Keratinocyte (primary cell): ENCODE measurements around the gene GSPT1. TPM values are rescaled to one million over a fixed set of nuclear protein-coding genes. Genes with fewer than 3 reads are reported as not detected.

Experiments used
- DNase-seq: peaks from one replicate; pipeline ENCODE4 v3.0.0-alpha.2; 2011; ENCODE audit warnings: low read depth, missing footprints, low spot score
- FAIRE-seq: peaks from 2 replicates; lab custom pipeline; 2011; peaks lifted over from hg19 to GRCh38; lab: Jason Lieb, UNC
- H2AFZ ChIP-seq: 2 replicates; pipeline ENCODE4 v1.6.0; 2012; ENCODE audit warnings: low read length, control low read depth, inconsistent platforms; ENCODE audit not compliant: control insufficient read depth
- H3K27ac ChIP-seq: 2 replicates; pipeline ENCODE4 v1.5.1; 2011; ENCODE audit warnings: low read length; ENCODE audit not compliant: control insufficient read depth, insufficient read depth
- H3K27me3 ChIP-seq: 3 replicates; pipeline ENCODE4 v1.6.0; 2011; ENCODE audit warnings: low read length; ENCODE audit not compliant: control insufficient read depth, insufficient read depth; ENCODE audit errors: extremely low read depth
- H3K36me3 ChIP-seq, 2 experiments: 2 replicates in 1 of 2; 3 replicates in 1 of 2; pipeline ENCODE4 v1.5.1; 2011; ENCODE audit warnings: low read length in 2 of 2, mild to moderate bottlenecking in 1 of 2; ENCODE audit not compliant: control insufficient read depth in 2 of 2, insufficient read depth in 2 of 2; ENCODE audit errors: extremely low read depth in 1 of 2
- H3K4me1 ChIP-seq: 3 replicates; pipeline ENCODE4 v1.5.1; 2011; ENCODE audit warnings: low read length; ENCODE audit not compliant: control insufficient read depth, insufficient read depth; ENCODE audit errors: extremely low read depth
- H3K4me2 ChIP-seq: 3 replicates; pipeline ENCODE4 v1.6.0; 2011; ENCODE audit warnings: low read depth, low read length; ENCODE audit not compliant: control insufficient read depth, insufficient read depth; ENCODE audit errors: extremely low read depth
- H3K4me3 ChIP-seq, 3 experiments: fragments of 200-600 bp in 1 of 3; sonication (generic) in 1 of 3; 2 replicates in 2 of 3; 3 replicates in 1 of 3; pipeline ENCODE4 v1.5.1; 2011 to 2016; ENCODE audit warnings: low read length in 3 of 3, mild to moderate bottlenecking in 3 of 3, control low read depth in 2 of 3, inconsistent platforms in 1 of 3, low read depth in 1 of 3, mixed read lengths in 1 of 3, mixed run types in 1 of 3, moderate library complexity in 1 of 3; ENCODE audit not compliant: control insufficient read depth in 2 of 3, insufficient read depth in 2 of 3; ENCODE audit errors: extremely low read depth in 1 of 3
- H3K79me2 ChIP-seq: 2 replicates; pipeline ENCODE4 v1.6.0; 2012; ENCODE audit warnings: low read length; ENCODE audit not compliant: control insufficient read depth, insufficient read depth
- H3K9ac ChIP-seq: 3 replicates; pipeline ENCODE4 v1.6.0; 2011; ENCODE audit warnings: low read length; ENCODE audit not compliant: control insufficient read depth, insufficient read depth; ENCODE audit errors: extremely low read depth
- H3K9me1 ChIP-seq: 3 replicates; pipeline ENCODE4 v1.6.0; 2011; ENCODE audit warnings: low read length; ENCODE audit not compliant: control insufficient read depth, insufficient read depth; ENCODE audit errors: extremely low read depth
- H3K9me3 ChIP-seq: 2 replicates; pipeline ENCODE4 v1.5.1; 2012; ENCODE audit warnings: low read depth, low read length; ENCODE audit not compliant: control insufficient read depth
- H4K20me1 ChIP-seq: 3 replicates; pipeline ENCODE4 v1.6.0; 2011; ENCODE audit warnings: low read length; ENCODE audit not compliant: control insufficient read depth, insufficient read depth; ENCODE audit errors: extremely low read depth
- EZH2 ChIP-seq: IDR thresholded peaks from one replicate; pipeline ENCODE4 v1.6.1; 2012; ENCODE audit warnings: inconsistent platforms, mild to moderate bottlenecking, low read length, moderate library complexity
- dilution Hi-C: fragments of 300-500 bp; cut with MboI; formaldehyde crosslinking; loops from one replicate; pipeline ENCODE4 v1.7.0; 2020; ENCODE audit warnings: low sequenced_read_pairs; ENCODE audit not compliant: extremely low pct_ligation_motif_present
- polyA minus RNA-seq, 3 experiments: library from RNA; depleted of rRNA, polyadenylated mRNA; stranded (reverse); fragments of >200 nt; gene quantifications; 1 replicate in 1 of 3; 2 replicates in 1 of 3; 3 replicates in 1 of 3; pipeline ENCODE4 v1.2.3, GENCODE V29; 2011
- polyA plus RNA-seq, 5 experiments: library from polyadenylated mRNA; depleted of rRNA in 3 of 5; stranded (reverse) in 3 of 5; stranded (forward) in 1 of 5; unstranded in 1 of 5; fragments of >200 nt; gene quantifications; 1 replicate in 1 of 5; 2 replicates in 3 of 5; 3 replicates in 1 of 5; pipeline versions ENCODE4 v1.2.1 to v1.2.3, GENCODE V29; 2011 to 2012; ENCODE audit warnings: missing spikeins in 2 of 5, low read depth in 1 of 5, low replicate concordance in 1 of 5
- TF ChIP-seq, protein P1 (sequence below), 3 experiments: IDR thresholded peaks in 1 of 3; conservative IDR thresholded peaks in 1 of 3; optimal IDR thresholded peaks in 1 of 3; 2 replicates in 2 of 3; 3 replicates in 1 of 3; pipeline versions ENCODE3 to v1.5.1; 2011; ENCODE audit warnings: low read length in 3 of 3, mild to moderate bottlenecking in 3 of 3, moderate library complexity in 2 of 3, control low read depth in 1 of 3, inconsistent platforms in 1 of 3; ENCODE audit not compliant: insufficient read depth in 2 of 3; ENCODE audit errors: extremely low read depth in 1 of 3

Gene GSPT1
- polyA plus RNA-seq (94.4 to 163 TPM (median 118 TPM) in 3 replicates), polyA minus RNA-seq (28.5 to 139 TPM (median 74.4 TPM) in 3 replicates)
- polyA plus RNA-seq (2011; ENCODE audit: low read depth) = 188 TPM
- 120 and 233 TPM in 2 replicates for polyA plus RNA-seq (2011; cell fraction: cytosol; rRNA removed)
- polyA plus RNA-seq (2011; cell fraction: nucleus; rRNA removed) = 111 and 139 TPM in 2 replicates
- polyA plus RNA-seq (2012; ENCODE audit: low replicate concordance) = 110 and 128 TPM in 2 replicates
- polyA minus RNA-seq (2011; cell fraction: cytosol; rRNA and poly(A)+ RNA removed) = 93.8 TPM
- polyA minus RNA-seq (2011; cell fraction: nucleus; rRNA and poly(A)+ RNA removed) = 56.8 and 94.7 TPM in 2 replicates

DNA sequence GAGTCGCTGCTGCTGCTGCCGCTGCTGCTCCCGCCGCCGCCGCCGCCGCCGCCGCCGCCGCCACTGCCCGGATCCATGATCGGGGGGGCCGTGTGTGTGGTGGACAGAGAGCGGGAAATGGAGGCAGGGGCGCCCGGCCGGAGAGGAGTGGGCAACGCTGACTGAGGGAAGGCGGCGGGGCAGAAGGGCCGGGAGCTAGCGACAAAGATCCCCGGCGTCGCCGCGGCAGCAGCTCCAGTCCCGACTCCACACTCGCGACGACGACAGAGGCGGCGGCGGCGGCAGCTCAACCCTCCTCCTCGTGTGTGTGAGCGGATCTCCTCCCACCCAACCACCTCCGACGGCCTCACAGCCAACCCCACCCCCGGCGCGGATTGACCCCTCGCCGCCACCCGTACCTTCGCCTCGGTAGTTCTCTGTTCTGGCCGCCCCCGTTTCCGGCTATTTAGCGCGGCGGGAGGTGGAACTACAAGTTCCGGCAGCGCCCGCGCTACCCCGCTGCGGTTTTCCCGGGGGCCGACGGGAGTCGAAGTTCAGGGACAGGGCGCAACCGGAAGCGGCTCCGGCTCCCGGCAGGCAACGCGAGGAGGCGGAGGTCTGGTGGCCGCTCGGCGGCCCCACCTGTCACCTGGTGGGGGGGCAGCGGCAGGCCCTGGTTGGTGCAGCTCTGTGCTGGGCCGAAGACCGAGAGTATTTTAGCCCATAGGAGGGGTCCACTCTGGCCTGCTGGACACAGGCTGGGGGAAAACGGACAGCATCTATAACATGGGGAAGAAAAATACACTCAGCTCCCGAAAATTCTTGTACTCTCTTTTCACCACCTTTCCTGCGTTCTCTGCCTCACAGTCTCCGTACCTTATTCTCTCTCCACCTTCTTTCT, at the start of gene GSPT1:
Gene GSPT1 (minus strand): TSS at position 313 of the 880 bp plus-strand sequence. CDS start 236 bp downstream, at position 77.
- no peaks in the 10 kb centered on the region for H3K9me1 ChIP-seq
- peaks cover 47% of the 10 kb centered on the region for H3K79me2 ChIP-seq
- peak; percentile 79 for DNase-seq
- H4K20me1 ChIP-seq = peaks cover 23% of the 10 kb centered on the region
- H3K9ac ChIP-seq = peak within 1 kb of the TSS; percentile 87
- H3K27ac ChIP-seq = peak within 1 kb of the TSS; percentile 90
- H3K27me3 ChIP-seq = no peaks in the 10 kb centered on the region
- H3K4me2 ChIP-seq = peak within 1 kb of the TSS; percentile 98
- dilution Hi-C loops = no loop called here
- H3K4me1 ChIP-seq = peaks cover 21% of the 10 kb centered on the region
- TF ChIP-seq EZH2 = no peak
- TF ChIP-seq, protein P1, sequence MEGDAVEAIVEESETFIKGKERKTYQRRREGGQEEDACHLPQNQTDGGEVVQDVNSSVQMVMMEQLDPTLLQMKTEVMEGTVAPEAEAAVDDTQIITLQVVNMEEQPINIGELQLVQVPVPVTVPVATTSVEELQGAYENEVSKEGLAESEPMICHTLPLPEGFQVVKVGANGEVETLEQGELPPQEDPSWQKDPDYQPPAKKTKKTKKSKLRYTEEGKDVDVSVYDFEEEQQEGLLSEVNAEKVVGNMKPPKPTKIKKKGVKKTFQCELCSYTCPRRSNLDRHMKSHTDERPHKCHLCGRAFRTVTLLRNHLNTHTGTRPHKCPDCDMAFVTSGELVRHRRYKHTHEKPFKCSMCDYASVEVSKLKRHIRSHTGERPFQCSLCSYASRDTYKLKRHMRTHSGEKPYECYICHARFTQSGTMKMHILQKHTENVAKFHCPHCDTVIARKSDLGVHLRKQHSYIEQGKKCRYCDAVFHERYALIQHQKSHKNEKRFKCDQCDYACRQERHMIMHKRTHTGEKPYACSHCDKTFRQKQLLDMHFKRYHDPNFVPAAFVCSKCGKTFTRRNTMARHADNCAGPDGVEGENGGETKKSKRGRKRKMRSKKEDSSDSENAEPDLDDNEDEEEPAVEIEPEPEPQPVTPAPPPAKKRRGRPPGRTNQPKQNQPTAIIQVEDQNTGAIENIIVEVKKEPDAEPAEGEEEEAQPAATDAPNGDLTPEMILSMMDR (optimal IDR thresholded peaks at IDR 0.05 in 1 of 3, IDR thresholded peaks at IDR 0.05 in 1 of 3, conservative IDR thresholded peaks at IDR 0.05 in 1 of 3; ENCODE audit: extremely low read depth in 1 of 3, insufficient read depth in 2 of 3, low read length in 3 of 3) = no peak
- H3K36me3 ChIP-seq = no peaks in the 10 kb centered on the region
- FAIRE-seq = no peak
- H3K9me3 ChIP-seq = no peaks in the 10 kb centered on the region
- H3K4me3 ChIP-seq = peak within 1 kb of the TSS; percentile 91 to 97 (median 92)
- H2AFZ ChIP-seq = peak within 1 kb of the TSS; percentile 92

DNA sequence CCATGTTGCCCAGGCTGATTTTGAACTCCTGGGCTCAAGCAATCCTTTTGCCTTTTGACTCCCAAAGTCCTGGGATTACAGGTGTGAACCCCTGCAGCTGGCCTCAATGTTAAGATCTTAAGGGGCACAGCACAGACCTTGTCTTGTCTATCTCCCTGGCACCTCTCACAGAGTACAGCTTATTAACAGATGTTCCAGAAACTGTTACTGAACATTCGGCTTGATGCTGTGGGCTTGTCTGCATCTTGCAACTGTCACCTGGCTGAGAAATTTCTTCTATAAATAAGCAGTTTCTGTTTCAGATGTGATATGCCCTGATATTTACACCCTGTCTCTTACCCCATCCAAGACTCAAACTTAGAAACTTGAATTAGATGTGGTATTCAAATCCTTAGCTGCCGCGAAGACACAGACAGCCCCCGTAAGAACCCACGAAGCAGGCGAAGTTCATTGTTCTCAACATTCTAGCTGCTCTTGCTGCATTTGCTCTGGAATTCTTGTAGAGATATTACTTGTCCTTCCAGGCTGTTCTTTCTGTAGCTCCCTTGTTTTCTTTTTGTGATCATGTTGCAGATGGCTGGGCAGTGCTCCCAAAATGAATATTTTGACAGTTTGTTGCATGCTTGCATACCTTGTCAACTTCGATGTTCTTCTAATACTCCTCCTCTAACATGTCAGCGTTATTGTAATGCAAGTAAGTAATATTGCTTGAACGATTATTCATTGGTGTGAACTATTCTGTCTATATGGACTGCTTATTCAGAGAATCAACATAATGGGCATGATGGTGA, 49.2 kb upstream of the GSPT1 start, which contains the start of gene TNFRSF17:
Gene TNFRSF17 (plus strand): TSS at position 450 of the 791 bp plus-strand sequence. CDS start 115 bp downstream, at position 565.
- H3K9me1 ChIP-seq = no peaks in the 10 kb centered on the region
- H3K36me3 ChIP-seq = no peaks in the 10 kb centered on the region
- no peaks in the 10 kb centered on the region for H3K79me2 ChIP-seq
- dilution Hi-C loops = no loop called here
- H3K27ac ChIP-seq = no peak within 1 kb of the TSS
- FAIRE-seq (no peak), DNase-seq (no peak)
- no peak within 1 kb of the TSS for H3K9ac ChIP-seq
- no peaks in the 10 kb centered on the region for H3K9me3 ChIP-seq
- no peaks in the 10 kb centered on the region for H3K27me3 ChIP-seq
- TF ChIP-seq, protein P1 (optimal IDR thresholded peaks at IDR 0.05 in 1 of 3, IDR thresholded peaks at IDR 0.05 in 1 of 3, conservative IDR thresholded peaks at IDR 0.05 in 1 of 3; ENCODE audit: extremely low read depth in 1 of 3, insufficient read depth in 2 of 3, low read length in 3 of 3) = no peak
- no peak for TF ChIP-seq EZH2
- peak within 1 kb of the TSS; percentile 48 for H3K4me2 ChIP-seq
- peak within 1 kb of the TSS; percentile 62 for H2AFZ ChIP-seq
- peaks cover 13% of the 10 kb centered on the region for H3K4me1 ChIP-seq
- no peak within 1 kb of the TSS for H3K4me3 ChIP-seq
- no peaks in the 10 kb centered on the region for H4K20me1 ChIP-seq
